ENCODE data around the gene PRSS56. TPM values are rescaled to one million over a fixed set of nuclear protein-coding genes. Genes with fewer than 3 reads are reported as not detected.

Gene PRSS56
- total RNA-seq, 1 donor from 2014 or later, result not detected

- Mint-ChIP-seq H3K4me1 (ENCODE audit: low read depth, unreplicated experiment) (no peaks in the 10 kb centered on the region), H3K9me3 (ENCODE audit: unreplicated experiment) (peaks cover 5% of the 10 kb centered on the region), H3K4me3 (ENCODE audit: unreplicated experiment) (no peak overlapping the region), H3K27me3 (ENCODE audit: low read depth, unreplicated experiment) (peaks cover 57% of the 10 kb centered on the region), H3K36me3 (ENCODE audit: low read depth, unreplicated experiment) (no peaks in the 10 kb centered on the region), H3K27ac (ENCODE audit: unreplicated experiment) (no peak overlapping the region)
- no peak for FAIRE-seq
- DNase-seq (ENCODE audit: low read depth), result no peak
- no peaks in the 10 kb centered on the region for H3K79me2 ChIP-seq (ENCODE audit: insufficient read depth, low read length)
- H3K9me3 ChIP-seq (ENCODE audit: insufficient read depth, low read depth, low read length), result no peaks in the 10 kb centered on the region
- H3K9ac ChIP-seq (ENCODE audit: low read length), result no peak overlapping the region
- TF ChIP-seq EZH2 (IDR thresholded peaks at IDR 0.05; ENCODE audit: insufficient read depth, low read length) (no peak), CTCF (IDR thresholded peaks at IDR 0.05; ENCODE audit: insufficient read depth, low read depth, low read length) (no peak)
- no peaks in the 10 kb centered on the region for H4K20me1 ChIP-seq (ENCODE audit: insufficient read depth, low read length)
- H3K4me3 ChIP-seq (ENCODE audit: insufficient read depth, low read depth, low read length), result no peak overlapping the region
- no peak overlapping the region for H2AFZ ChIP-seq (ENCODE audit: low read depth, low read length)
- H3K4me1 ChIP-seq (ENCODE audit: insufficient read depth, low read length), result no peaks in the 10 kb centered on the region
- no peaks in the 10 kb centered on the region for H3K36me3 ChIP-seq (ENCODE audit: insufficient read depth, low read length)
- H3K27ac ChIP-seq (ENCODE audit: low read depth, low read length), result no peak overlapping the region
- no peak overlapping the region for H3K4me2 ChIP-seq (ENCODE audit: low read length)
- peaks cover 18% of the 10 kb centered on the region for H3K27me3 ChIP-seq (ENCODE audit: insufficient read depth, low read length)
Measured at GRCh38 chr2:232482301-232483238, 37.6 kb upstream of the PRSS56 start.

- TF ChIP-seq CTCF (IDR thresholded peaks at IDR 0.05; ENCODE audit: insufficient read depth, low read depth, low read length), result no peak
- no peak for TF ChIP-seq EZH2 (IDR thresholded peaks at IDR 0.05; ENCODE audit: insufficient read depth, low read length)
- Histone ChIP-seq H2AFZ (ENCODE audit: low read depth, low read length) (no peak overlapping the region), H3K4me1 (ENCODE audit: insufficient read depth, low read length) (no peaks in the 10 kb centered on the region), H3K79me2 (ENCODE audit: insufficient read depth, low read length) (no peaks in the 10 kb centered on the region), H3K27ac (ENCODE audit: low read depth, low read length) (no peak overlapping the region), H3K36me3 (ENCODE audit: insufficient read depth, low read length) (no peaks in the 10 kb centered on the region), H3K4me2 (ENCODE audit: low read length) (no peak overlapping the region), H4K20me1 (ENCODE audit: insufficient read depth, low read length) (no peaks in the 10 kb centered on the region), H3K9ac (ENCODE audit: low read length) (no peak overlapping the region), H3K27me3 (ENCODE audit: insufficient read depth, low read length) (peaks cover 23% of the 10 kb centered on the region), H3K9me3 (ENCODE audit: insufficient read depth, low read depth, low read length) (no peaks in the 10 kb centered on the region), H3K4me3 (ENCODE audit: insufficient read depth, low read depth, low read length) (no peak overlapping the region)
- no peak overlapping the region for H3K4me3 Mint-ChIP-seq (ENCODE audit: unreplicated experiment)
- DNase-seq (ENCODE audit: low read depth) (no peak), FAIRE-seq (no peak)
- H3K27me3 Mint-ChIP-seq (ENCODE audit: low read depth, unreplicated experiment), result peaks cover 54% of the 10 kb centered on the region
- H3K9me3 Mint-ChIP-seq (ENCODE audit: unreplicated experiment), result peaks cover 5% of the 10 kb centered on the region
- no peak overlapping the region for H3K27ac Mint-ChIP-seq (ENCODE audit: unreplicated experiment)
- H3K36me3 Mint-ChIP-seq (ENCODE audit: low read depth, unreplicated experiment), result no peaks in the 10 kb centered on the region
- H3K4me1 Mint-ChIP-seq (ENCODE audit: low read depth, unreplicated experiment), result no peaks in the 10 kb centered on the region
Measured at GRCh38 chr2:232483311-232483922, 36.8 kb upstream of the PRSS56 start.
